CD1c-positive myeloid dendritic cell (primary cell): ENCODE results near the gene ZNF224.

ENCODE experiments used
- DNase-seq: peaks from one replicate; pipeline ENCODE4 v3.0.0-alpha.2; 2016; ENCODE audit errors: extremely low spot score

Gene ZNF224

GRCh38 chr19:44131955-44132354, 37.8 kb downstream of the ZNF224 start:
- DNase-seq: no peak

DNA sequence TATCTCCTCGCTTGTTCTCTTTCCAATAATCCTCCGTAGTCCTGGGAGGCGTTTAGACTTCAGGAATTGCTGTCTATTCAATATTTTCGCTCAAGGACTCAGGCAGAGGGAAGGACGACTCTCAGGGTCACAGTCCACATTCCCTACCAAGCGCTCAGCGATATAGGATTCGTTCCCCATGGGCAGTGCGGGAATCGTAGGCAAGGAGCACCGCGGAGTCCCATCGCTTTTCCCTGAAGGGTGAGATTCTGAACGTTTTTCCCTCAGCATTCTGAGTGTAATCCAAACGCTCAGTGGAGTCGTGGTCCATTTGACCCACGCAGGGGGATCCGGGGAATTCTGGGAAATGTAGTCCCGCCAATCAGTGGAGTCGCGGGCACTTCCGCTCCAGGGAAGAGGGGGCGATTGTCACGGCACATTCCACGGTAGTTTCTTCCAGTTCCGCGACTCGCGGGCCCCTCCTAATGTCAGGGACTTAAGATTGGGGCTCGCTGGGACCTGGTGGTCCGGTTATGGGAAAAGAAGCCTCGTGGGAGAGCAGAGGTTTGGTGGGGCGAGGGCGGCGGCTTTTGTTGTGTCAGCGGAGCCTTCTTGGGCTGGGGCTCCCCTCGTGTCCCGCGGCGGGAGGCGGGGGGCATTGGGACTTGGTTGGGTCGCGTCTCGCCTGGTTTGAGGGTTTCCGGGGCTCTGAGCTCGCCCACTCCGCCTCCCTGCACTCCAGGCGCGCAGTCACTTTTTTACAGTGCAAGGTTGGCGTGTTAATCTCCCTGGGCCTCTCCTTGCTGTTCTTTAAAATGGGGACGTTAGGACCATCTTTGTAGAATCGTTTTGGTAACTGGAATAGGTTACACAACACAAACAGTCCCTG, 47.3 kb downstream of the ZNF224 start, which contains the start of gene ZNF234:
Gene ZNF234, plus strand, starts transcription at position 364 of the 868 bp plus-strand sequence. CDS start 3,079 bp downstream, outside the sequence.
- DNase-seq: peak; percentile 88

DNA sequence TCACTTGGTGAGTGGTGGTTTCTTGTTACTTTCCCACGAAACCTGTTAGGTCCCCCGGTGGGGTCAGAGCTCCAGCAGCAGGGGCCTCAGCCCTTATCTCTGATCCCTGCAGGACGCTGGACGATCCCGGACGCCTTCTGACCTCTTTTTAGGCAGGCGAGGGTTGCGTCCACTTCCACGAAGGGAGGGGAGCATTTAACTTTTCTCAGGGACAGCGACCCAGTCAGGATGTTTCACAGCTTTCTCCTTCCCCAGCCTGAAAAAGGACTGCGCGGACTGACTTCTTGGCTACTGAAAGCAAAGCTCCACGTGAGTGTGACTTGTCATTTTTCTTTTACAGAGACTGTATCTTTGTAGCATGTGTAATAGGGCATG, 47.9 kb downstream of the ZNF224 start:
- peak; percentile 2 for DNase-seq

- no peak for DNase-seq
These were observed 55.6 kb downstream of the ZNF224 start for GRCh38 chr19:44149776-44150175.

DNA sequence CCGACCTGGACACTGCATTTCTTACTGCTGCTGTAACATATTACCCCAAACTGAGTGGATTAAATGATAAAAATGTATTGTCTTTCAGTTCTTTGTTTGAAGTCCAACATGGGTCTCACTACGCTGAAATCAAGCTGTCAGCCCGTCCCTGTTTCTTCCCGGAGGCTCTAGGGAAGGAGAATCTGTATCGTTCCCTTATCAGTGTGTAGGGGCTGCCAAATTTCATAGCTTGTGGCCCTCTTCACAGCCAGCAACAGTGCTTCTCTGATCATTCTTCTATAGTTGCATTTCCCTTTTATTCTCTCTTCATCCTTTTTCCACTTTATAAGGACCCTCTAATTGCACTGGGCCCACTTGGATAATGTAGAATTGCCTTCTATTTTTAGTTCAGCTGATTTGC, 57.3 kb downstream of the ZNF224 start:
- no peak for DNase-seq

GRCh38 chr19:44156475-44156874, 62.3 kb downstream of the ZNF224 start:
- DNase-seq: no peak
